Right lobe of liver (tissue), 6 donors: Measurements from ENCODE around the gene P3H2. TPM values are rescaled to one million over a fixed set of nuclear protein-coding genes. Genes with fewer than 3 reads are reported as not detected.

ENCODE experiments used
- ATAC-seq, 4 donors: fragments of 200-7000 bp; cut with Tn5 transposase; one replicate each; pipeline ENCODE4 v1.9.1; 2020; ENCODE audit warnings: mild to moderate bottlenecking in 4 of 4, moderate library complexity in 4 of 4
- DNase-seq, 3 donors: peaks; one replicate each; pipeline ENCODE4 v3.0.0-alpha.2; 2020
- H3K27ac ChIP-seq, 3 donors: fragments of 200-600 bp; one replicate each; pipeline ENCODE4 v1.8.0; 2022
- H3K27me3 ChIP-seq, 2 donors: fragments of 200-600 bp; one replicate each; pipeline ENCODE4 v1.8.0; 2022
- H3K36me3 ChIP-seq, 4 donors: fragments of 200-600 bp; sonication (generic) in 1 of 4; one replicate each; pipeline versions ENCODE4 v1.5.1 to v1.8.0; 2017 to 2022; ENCODE audit warnings: control low read depth in 1 of 4
- H3K4me1 ChIP-seq, 4 donors: fragments of 200-600 bp; sonication (generic) in 1 of 4; one replicate each; pipeline versions ENCODE4 v1.5.1 to v1.8.0; 2017 to 2022; ENCODE audit warnings: control low read depth in 1 of 4
- H3K4me3 ChIP-seq, 3 donors: fragments of 200-600 bp; one replicate each; pipeline ENCODE4 v1.8.0; 2022
- H3K9me3 ChIP-seq, 4 donors: fragments of 200-600 bp; sonication (generic) in 1 of 4; one replicate each; pipeline versions ENCODE4 v1.5.1 to v1.8.0; 2017 to 2022; ENCODE audit warnings: control low read depth in 1 of 4
- CTCF ChIP-seq, 4 donors: fragments of 200-600 bp in 3 of 4; fragments of 450-650 bp in 1 of 4; IDR thresholded peaks; one replicate each; pipeline versions ENCODE4 v1.5.1 to v1.8.0; 2016 to 2022; ENCODE audit warnings: antibody characterized with exemption in 4 of 4, mild to moderate bottlenecking in 2 of 4
- POLR2A ChIP-seq: fragments of 450-650 bp; IDR thresholded peaks from one replicate; pipeline ENCODE4 v1.6.1; 2017; ENCODE audit warnings: antibody characterized with exemption, mild to moderate bottlenecking
- whole genome bisulfite sequencing: methylation state at CpG from one replicate; pipeline ENCODE4 v1.1.6; 2018; ENCODE audit warnings: low coverage, low lambda C conversion rate; ENCODE audit not compliant: insufficient coverage; ENCODE audit errors: missing lambda C conversion rate; 5-methylcytosine and 5-hydroxymethylcytosine counted together
- intact Hi-C, 2 donors: fragments of 100-400 bp; cut with DNase I; formaldehyde crosslinking; loops; one replicate each; pipeline versions ENCODE4 v1.11.2 to v1.14.1; 2022
- total RNA-seq, 6 experiments: library from RNA; depleted of rRNA in 2 of 6; stranded (reverse); fragments of >200 nt in 2 of 6; fragmentation: NEBNext Ultra II Directional in 3 of 6; extraction: Animal tissue kit (Norgen Biotek cat#: 25700) in 3 of 6; gene quantifications; one replicate each; pipeline versions ENCODE4 v1.1.0 to v1.2.4, GENCODE V29; 2016 to 2023
- donor health status: DM: no; HTN: yes; CAD: no.
- donor health status: DM: no; HTN: no; CAD: no.
- donor health status: DM: no; HTN: no; CAD: no.
- donor health status: DM: no; HTN: yes; CAD: no.
- donor health status: DM: no; HTN: yes; CAD: no.

P3H2 gene
- total RNA-seq, 6 experiments from 2014 or later, result 3.2 to 8.7 (median 6.5) TPM

DNA sequence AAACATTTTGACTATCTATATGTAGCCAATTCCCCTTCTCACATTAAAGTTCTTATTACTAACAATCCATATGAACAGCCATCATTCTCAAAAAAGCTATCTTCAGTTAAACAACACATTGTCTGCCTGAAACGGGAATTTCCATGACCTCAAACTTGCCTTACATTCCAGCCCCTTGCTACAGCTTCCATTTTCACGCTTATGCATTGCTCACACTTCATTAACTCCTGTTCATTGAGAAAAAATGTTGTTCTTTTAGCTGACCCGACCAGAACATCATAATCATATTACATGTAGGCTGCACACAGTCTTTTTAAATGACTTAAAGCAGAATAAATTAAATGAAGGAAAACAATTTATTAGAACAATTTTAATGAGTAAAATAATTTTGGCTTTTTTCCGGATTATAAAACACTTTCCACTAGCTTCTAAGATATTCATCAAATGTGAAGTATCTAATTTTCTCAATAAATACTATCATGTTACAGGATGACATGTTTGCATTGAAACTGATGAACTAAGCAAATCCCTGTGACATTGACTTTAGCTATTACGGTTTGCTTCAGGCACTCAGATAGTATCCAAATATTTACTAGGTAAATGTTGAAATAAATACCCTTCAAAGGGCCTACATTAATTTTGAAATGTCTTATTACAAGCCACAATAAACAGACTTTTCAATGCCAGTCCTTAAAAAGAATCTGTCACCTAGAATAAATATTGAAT is 49.9 kb downstream of the P3H2 start:
- H3K4me3 ChIP-seq, result no peak overlapping the region
- no peak for TF ChIP-seq POLR2A
- H3K36me3 ChIP-seq, result no peaks in the 10 kb centered on the region
- intact Hi-C loops, result no loop called here
- 56% methylated on average over 5 of the region's 5 CpGs for WGBS
- H3K9me3 ChIP-seq, result no peaks in the 10 kb centered on the region
- peak in 1 of 4 donors; percentile 18 for ATAC-seq
- no peak for DNase-seq
- no peak overlapping the region for H3K27ac ChIP-seq
- peaks cover 0 to 7% (median 0%) of the 10 kb centered on the region in 4 donors for H3K4me1 ChIP-seq
- no peaks in the 10 kb centered on the region for H3K27me3 ChIP-seq

GRCh38 chr3:190065204-190065603 is 55.5 kb downstream of the P3H2 start:
- Histone ChIP-seq H3K27me3 (no peaks in the 10 kb centered on the region), H3K36me3 (no peaks in the 10 kb centered on the region), H3K27ac (no peak overlapping the region), H3K9me3 (no peaks in the 10 kb centered on the region), H3K4me3 (no peak overlapping the region), H3K4me1 (no peaks in the 10 kb centered on the region)
- 68% methylated on average over 2 of the region's 2 CpGs for WGBS
- intact Hi-C loops, result no loop called here
- DNase-seq, result no peak
- no peak for TF ChIP-seq CTCF (IDR thresholded peaks at IDR 0.05)
- no peak for TF ChIP-seq POLR2A
- ATAC-seq, result no peak

DNA sequence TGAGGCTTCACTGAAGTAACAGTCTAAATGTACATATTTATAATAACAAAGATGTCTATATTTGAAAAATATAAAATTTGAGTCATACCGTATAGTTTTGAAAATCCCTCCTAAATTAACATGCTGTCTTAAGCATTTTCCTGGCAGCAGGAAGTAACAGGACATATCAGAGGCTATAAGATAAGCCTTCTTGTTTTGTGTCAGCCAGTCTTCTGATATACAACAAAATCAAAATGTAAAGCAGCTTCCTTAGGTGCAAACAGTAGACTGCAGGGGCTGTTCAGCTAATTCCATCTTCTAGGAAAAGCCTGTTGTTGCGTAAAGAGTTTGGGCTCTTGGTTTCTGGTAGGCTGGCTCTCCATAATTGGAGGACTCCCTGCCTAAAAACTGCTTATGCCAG is 56.0 kb downstream of the P3H2 start:
- 61% methylated on average over 1 of the region's 2 CpGs for WGBS
- no peak for ATAC-seq
- no peaks in the 10 kb centered on the region for H3K4me1 ChIP-seq
- TF ChIP-seq CTCF (IDR thresholded peaks at IDR 0.05) (no peak), POLR2A (no peak)
- no peaks in the 10 kb centered on the region for H3K9me3 ChIP-seq
- no peak overlapping the region for H3K27ac ChIP-seq
- H3K4me3 ChIP-seq, result no peak overlapping the region
- H3K27me3 ChIP-seq, result no peaks in the 10 kb centered on the region
- H3K36me3 ChIP-seq, result no peaks in the 10 kb centered on the region
- intact Hi-C loops, result no loop called here
- DNase-seq, result no peak

GRCh38 chr3:190064112-190064511 is 56.6 kb downstream of the P3H2 start:
- DNase-seq (no peak), ATAC-seq (peak in 2 of 4 donors; percentile 44 to 67)
- Histone ChIP-seq H3K4me1 (no peaks in the 10 kb centered on the region), H3K27ac (no peak overlapping the region), H3K9me3 (no peaks in the 10 kb centered on the region), H3K4me3 (no peak overlapping the region), H3K36me3 (no peaks in the 10 kb centered on the region), H3K27me3 (no peaks in the 10 kb centered on the region)
- intact Hi-C loops, result no loop called here
- WGBS, result 56% methylated on average over 3 of the region's 3 CpGs
- TF ChIP-seq CTCF (IDR thresholded peaks at IDR 0.05) (no peak), POLR2A (no peak)

GRCh38 chr3:190063490-190063889 is 57.2 kb downstream of the P3H2 start:
- TF ChIP-seq CTCF (IDR thresholded peaks at IDR 0.05), result no peak
- no peak for TF ChIP-seq POLR2A
- 76% methylated on average over 3 of the region's 3 CpGs for WGBS
- no peak for ATAC-seq
- intact Hi-C loops, result no loop called here
- no peak overlapping the region for H3K4me3 ChIP-seq
- no peak for DNase-seq
- H3K27ac ChIP-seq, result no peak overlapping the region
- H3K9me3 ChIP-seq, result no peaks in the 10 kb centered on the region
- no peaks in the 10 kb centered on the region for H3K27me3 ChIP-seq
- no peaks in the 10 kb centered on the region for H3K4me1 ChIP-seq
- no peaks in the 10 kb centered on the region for H3K36me3 ChIP-seq
